Measurements from ENCODE around the gene ZFPM1.

The ZFPM1 gene

GRCh38 chr16:88537859-88538258 is 84.8 kb downstream of the ZFPM1 start:
- DNase-seq (ENCODE audit: low read depth in 2 of 2) = no peak

DNA sequence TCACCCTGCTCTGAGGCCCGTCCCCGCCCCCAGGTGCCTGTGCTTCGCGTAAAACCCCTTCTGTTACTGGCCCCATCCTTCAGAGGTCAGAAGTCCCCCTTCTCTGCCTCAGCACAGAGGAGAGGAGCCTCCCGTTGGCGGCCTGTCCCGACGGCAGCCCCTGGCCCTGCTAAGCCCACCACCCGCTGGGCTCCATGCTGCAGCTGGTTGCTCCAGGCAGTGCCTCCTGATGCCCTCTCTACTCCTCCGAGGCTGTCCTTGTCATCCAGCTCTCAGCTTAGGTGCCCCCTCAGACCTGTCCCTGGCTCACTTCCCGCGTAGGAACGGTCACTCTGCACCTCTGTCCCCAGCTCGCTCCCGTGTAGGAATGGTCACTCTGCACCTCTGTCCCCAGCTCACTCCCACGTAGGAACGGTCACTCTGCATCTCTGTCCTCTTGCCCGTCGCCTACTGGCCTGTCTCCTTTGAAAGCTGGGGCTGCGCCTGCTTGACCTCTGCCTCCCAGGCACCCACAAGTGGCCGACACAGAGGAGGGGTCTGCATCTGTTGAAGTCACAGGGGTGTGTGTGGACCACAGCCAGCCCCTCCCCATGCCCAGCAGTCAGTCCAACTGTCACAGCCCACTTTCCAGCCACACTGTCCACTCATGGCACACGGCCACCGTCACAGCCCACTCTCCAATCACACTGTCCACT is 85.4 kb downstream of the ZFPM1 start:
- DNase-seq (ENCODE audit: low read depth in 2 of 2) = no peak

DNA sequence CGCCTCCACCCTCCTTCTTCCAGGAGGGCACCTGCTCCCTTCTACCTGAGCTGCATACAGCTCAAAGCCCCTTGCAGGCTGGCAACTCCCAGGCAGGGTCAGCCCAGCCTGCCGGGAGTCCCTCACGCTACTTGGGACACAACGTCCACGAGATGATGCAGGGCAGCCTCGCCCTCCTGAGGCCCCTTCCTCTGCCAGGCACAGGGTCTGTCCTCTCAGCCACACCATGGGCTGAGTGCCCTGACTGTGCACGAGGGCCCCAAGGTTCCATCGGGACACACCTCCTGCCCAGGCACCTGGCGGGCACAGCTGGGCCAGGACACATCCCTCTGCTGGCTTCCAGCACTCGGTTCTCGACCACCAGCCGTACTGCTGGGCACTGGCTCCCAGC is 86.2 kb downstream of the ZFPM1 start:
- no peak for DNase-seq (ENCODE audit: low read depth in 2 of 2)

DNA sequence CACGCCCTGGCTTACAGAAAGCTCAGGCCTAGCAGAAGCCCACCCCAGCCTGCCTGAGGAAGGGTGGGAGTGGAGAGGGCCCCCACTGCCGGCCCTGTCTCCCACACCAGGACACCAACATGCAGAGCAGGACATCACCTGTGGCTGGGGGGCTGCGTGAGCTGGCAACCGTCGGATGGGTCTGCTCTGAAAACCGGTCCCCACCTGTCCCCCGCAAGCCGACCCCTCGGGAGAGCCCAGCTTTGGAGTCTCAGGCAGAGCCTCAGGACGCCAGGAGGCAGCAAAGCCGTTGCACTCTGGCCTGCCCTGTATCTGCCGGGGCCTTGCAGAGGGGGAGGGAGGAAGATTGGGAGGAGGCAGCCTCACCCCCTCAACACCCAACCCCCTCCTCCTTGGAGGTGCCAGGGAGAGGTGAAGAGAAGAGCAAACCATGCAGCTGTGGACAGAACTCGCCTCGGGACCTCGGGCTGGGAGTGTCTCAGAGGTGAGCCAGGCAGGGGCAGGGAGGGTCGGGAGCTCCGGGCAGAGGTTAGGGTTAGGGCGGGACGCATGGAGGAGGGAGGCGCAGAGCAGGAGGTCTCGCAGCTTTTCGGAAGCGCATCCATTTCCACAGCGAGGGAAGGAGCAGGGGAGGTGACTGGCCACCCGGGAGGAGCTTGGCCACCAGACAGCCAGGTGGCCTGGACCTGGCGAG is 86.7 kb downstream of the ZFPM1 start:
- no peak for DNase-seq (ENCODE audit: low read depth in 2 of 2)

- no peak for DNase-seq (ENCODE audit: low read depth in 2 of 2)
Measured at GRCh38 chr16:88540346-88540977, 87.4 kb downstream of the ZFPM1 start.

- DNase-seq (ENCODE audit: low read depth in 2 of 2) = no peak
Measured at GRCh38 chr16:88541831-88542616, 88.9 kb downstream of the ZFPM1 start.

DNA sequence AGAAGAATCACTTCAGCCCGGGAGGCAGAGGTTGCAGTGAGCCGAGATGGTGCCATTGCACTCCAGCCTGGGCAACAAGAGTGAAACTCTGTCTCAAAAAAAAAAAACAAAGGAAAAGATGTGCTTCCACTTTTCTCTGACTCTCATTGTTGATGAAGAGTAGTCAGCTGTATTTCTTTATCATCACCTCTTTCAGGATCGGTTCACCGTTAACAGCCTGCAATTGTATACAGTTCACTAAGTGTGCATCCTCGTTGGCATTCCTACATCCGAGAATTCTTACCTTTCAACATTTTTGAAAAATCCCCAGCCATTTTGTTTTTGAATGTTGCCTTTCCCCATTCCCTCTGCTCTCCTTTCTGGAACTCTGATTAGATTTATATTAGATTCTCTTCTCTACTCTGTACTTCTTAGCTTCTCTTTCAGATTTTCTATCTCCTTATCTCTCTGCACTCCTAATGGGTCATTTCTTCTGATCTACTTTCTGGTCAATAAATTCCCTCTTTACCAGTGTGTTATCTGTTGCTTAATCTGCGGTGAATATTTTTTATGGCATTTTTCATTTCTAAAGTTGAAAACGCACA is 90.2 kb downstream of the ZFPM1 start:
- no peak for DNase-seq (ENCODE audit: low read depth in 2 of 2)

DNA sequence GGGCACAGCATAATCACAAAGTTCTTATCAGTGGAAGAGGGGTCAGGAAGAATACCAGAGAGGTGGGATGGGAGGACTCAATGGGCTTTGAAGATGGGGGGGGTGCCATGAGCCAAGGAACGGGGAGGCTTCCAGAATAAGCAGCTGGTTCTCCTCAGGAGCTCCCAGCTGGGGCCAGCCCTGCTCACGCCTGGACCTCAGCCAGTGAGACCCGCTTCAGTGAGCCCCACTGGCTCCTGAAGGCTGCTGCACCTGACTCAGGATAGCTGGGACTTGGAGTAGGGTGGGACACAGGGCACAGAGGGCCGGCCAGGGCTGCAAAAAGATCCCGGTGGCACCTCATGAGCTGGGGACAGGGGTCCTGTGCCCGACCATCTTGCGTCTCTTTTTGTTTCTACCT is 92.7 kb downstream of the ZFPM1 start:
- DNase-seq (ENCODE audit: low read depth in 2 of 2) = no peak

- DNase-seq (ENCODE audit: low read depth in 2 of 2) = no peak
Measured at GRCh38 chr16:88548131-88548874, 95.2 kb downstream of the ZFPM1 start.

GRCh38 chr16:88548985-88549384 is 95.9 kb downstream of the ZFPM1 start:
- no peak for DNase-seq (ENCODE audit: low read depth in 2 of 2)

DNA sequence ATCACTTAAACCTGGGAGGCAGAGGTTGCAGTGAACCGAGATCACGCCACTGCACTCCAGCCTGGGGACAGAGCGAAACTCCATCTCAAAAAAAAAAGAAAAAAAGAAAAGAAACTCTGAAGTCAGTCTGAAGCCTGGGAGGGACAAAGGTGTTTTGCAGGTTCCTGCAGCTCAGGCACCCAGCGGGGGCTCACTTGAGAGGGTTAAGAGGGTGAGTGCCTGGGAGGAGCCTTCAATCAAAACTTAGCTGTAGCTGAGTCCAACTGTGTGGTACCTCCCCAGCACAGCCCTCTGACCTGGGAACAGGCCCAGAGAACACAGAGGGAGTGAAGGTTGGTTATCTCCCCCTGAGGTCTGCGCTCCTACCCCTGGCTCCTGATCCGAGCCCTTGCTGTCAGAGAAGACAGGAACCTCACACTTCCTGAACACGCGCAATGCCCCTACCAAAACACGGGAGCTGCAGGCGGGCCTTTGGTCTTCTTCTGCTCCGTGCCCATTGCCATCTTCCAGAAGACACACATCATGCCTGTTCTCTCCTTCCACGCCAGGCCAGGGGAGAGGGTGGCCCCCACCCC is 96.7 kb downstream of the ZFPM1 start:
- no peak for DNase-seq (ENCODE audit: low read depth in 2 of 2)

- DNase-seq (ENCODE audit: low read depth in 2 of 2) = no peak
Measured at GRCh38 chr16:88550246-88550661, 97.2 kb downstream of the ZFPM1 start.

DNA sequence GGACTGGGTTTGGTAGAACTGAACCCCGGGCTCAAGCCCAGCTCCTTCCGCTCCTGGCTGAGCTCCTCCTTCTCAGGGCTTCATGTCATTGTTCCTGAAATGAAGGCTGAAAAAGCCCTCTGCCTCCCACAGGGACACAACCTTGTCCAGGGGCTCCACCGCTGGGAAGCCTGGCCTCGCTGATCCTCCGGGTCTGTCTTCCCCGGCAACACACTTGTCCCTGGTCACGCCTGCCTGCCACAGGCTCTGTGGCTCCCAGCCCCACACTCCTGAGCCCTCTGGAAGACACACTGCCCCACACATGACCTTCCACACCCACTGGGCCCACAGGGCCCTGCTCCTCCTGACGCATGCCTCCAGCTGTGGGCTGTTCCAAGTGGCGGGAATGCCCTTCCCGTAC is 99.1 kb downstream of the ZFPM1 start:
- no peak for DNase-seq (ENCODE audit: low read depth in 2 of 2)

DNA sequence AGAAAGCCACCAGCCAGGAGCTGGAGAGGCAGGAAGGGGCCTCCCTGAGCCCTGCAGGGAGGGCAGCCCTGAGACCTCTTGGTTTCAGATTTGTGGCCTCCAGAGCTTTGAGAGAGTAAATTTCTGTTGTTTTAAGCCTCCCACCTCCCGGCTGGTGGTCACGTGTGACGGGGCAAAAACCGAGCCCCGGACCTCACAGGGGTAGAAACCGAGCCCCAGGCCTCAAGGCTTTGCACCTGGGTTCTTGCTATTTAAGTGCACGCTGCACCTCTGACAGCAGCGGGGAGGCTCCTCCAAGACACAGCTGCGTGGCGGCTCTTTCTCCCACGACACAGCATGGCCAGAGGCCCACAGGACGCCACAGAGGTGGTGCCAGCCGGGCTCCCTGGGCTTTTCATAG is 99.7 kb downstream of the ZFPM1 start:
- no peak for DNase-seq (ENCODE audit: low read depth in 2 of 2)

GRCh38 chr16:88553739-88554138 is 100.7 kb downstream of the ZFPM1 start:
- no peak for DNase-seq (ENCODE audit: low read depth in 2 of 2)

DNA sequence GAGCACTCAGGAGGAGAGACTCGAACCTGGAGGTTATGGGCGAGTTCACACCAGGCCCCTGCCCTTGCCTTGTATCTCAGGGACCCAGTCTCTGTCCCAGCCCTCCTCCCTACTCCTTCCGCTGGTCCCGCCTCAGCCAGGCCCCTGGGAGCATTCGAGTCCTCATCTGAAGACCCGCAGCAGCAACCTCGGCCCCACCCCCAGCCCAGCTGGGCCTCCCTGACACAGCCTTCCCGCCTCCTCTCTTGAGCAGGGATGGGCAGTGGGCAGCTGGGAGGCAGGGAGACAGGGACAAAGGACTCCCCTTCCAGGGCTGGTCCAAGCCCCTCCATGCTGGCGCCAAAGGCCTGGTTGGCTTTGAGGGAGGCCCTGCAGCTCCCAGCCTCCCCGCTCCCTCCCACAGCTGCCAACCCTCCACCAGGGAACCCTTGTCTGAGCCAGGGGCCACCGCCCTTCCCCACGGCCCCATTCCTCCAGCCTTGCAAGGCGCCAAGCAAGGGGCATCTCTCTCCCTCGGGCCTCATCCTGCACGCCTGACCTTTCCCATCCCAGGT is 101.7 kb downstream of the ZFPM1 start:
- no peak for DNase-seq (ENCODE audit: low read depth in 2 of 2)

- no peak for DNase-seq (ENCODE audit: low read depth in 2 of 2)
Measured at GRCh38 chr16:88556294-88556988, 103.4 kb downstream of the ZFPM1 start.

GRCh38 chr16:88558457-88559442 is 105.7 kb downstream of the ZFPM1 start:
- no peak for DNase-seq (ENCODE audit: low read depth in 2 of 2)
